MCF 10A (cell line): Measurements from ENCODE around the gene PRR12. TPM values are rescaled to one million over a fixed set of nuclear protein-coding genes. Genes with fewer than 3 reads are reported as not detected.
A peak's percentile ranks its signal among the peaks of the same experiment; 100 is the strongest.

Experiments used
- BruUV-seq: library from RNA; stranded (reverse); fragments of 400-500 nt; replicated peaks from 2 replicates; lab custom pipeline; 2021; lab: Mats Ljungman, UMichigan
- CTCF ChIA-PET: fragments of 300-600 bp; sonication (Branson Sonifier 250); formaldehyde crosslinking; extraction: SDS; loops from one replicate; lab custom pipeline; 2021; ENCODE audit warnings: antibody characterized with exemption, inconsistent platforms; lab: Yijun Ruan, JAX
- POLR2A ChIA-PET: fragments of 300-600, 350-650 bp; sonication (Branson Sonifier 250); formaldehyde crosslinking; extraction: SDS; loops from one replicate; lab custom pipeline; 2020; ENCODE audit warnings: antibody characterized with exemption, inconsistent platforms; lab: Yijun Ruan, JAX
- DNase-seq: peaks from one replicate; pipeline ENCODE4 v3.0.0-alpha.2; 2018; ENCODE audit not compliant: unreplicated experiment
- H3K27ac Mint-ChIP-seq: one replicate; pipeline ENCODE4 v1.8.0; 2022; ENCODE audit warnings: mild to moderate bottlenecking, low read depth, mixed read lengths; ENCODE audit not compliant: unreplicated experiment
- H3K27me3 Mint-ChIP-seq: one replicate; pipeline ENCODE4 v1.8.0; 2022; ENCODE audit warnings: mixed read lengths; ENCODE audit not compliant: insufficient read depth, unreplicated experiment
- H3K36me3 Mint-ChIP-seq: one replicate; pipeline ENCODE4 v1.8.0; 2022; ENCODE audit warnings: mild to moderate bottlenecking, moderate library complexity, mixed read lengths; ENCODE audit not compliant: insufficient read depth, unreplicated experiment
- H3K4me1 Mint-ChIP-seq: one replicate; pipeline ENCODE4 v1.8.0; 2022; ENCODE audit warnings: mixed read lengths; ENCODE audit not compliant: insufficient read depth, unreplicated experiment
- H3K4me3 Mint-ChIP-seq: one replicate; pipeline ENCODE4 v1.8.0; 2022; ENCODE audit warnings: mild to moderate bottlenecking, moderate library complexity, mixed read lengths; ENCODE audit not compliant: unreplicated experiment
- H3K9me3 Mint-ChIP-seq: one replicate; pipeline ENCODE4 v1.8.0; 2022; ENCODE audit warnings: mixed read lengths; ENCODE audit not compliant: unreplicated experiment
- intact Hi-C: fragments of 100-400 bp; cut with micrococcal nuclease; formaldehyde crosslinking; loops from 2 replicates; pipeline ENCODE4 v1.14.1; 2022
- total RNA-seq: library from RNA; stranded (reverse); gene quantifications from 2 replicates; pipeline ENCODE4 v1.2.3, GENCODE V29; 2022
- TF ChIP-seq, protein P1 (sequence below): fragments of 200-600 bp; IDR thresholded peaks from one replicate; pipeline ENCODE4 v1.8.0; 2022; ENCODE audit warnings: antibody characterized with exemption, mild to moderate bottlenecking; ENCODE audit not compliant: unreplicated experiment

The PRR12 gene
- total RNA-seq, 1 experiment from 2014 or later: 19.0 TPM

DNA sequence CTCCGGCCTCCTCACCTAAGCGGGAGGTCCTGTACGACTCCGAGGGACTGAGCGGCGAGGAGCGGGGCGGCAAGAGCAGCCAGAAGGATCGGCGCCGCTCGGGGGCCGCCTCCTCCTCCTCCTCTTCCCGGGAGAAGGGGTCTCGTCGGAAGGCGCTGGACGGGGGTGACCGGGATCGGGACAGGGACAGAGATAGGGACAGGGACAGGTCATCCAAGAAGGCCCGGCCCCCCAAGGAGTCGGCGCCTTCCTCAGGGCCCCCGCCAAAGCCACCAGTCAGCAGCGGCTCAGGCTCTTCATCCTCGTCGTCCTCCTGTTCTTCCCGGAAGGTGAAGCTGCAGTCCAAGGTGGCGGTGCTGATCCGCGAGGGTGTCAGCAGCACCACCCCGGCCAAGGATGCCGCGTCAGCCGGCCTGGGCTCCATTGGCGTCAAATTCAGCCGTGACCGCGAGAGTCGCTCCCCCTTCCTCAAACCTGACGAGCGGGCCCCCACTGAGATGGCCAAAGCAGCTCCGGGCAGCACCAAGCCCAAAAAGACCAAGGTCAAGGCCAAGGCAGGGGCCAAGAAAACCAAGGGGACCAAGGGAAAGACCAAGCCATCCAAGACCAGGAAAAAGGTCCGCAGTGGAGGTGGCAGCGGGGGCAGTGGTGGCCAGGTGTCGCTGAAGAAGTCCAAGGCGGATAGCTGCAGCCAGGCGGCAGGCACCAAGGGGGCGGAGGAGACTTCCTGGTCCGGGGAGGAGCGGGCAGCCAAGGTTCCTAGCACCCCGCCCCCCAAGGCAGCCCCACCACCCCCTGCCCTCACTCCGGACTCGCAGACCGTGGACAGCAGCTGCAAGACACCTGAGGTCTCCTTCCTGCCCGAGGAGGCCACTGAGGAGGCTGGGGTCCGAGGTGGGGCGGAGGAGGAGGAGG is 61.8 kb downstream of the PRR12 start:
- intact Hi-C loops: no loop called here
- peaks cover 74% of the 10 kb centered on the region for H3K36me3 Mint-ChIP-seq

DNA sequence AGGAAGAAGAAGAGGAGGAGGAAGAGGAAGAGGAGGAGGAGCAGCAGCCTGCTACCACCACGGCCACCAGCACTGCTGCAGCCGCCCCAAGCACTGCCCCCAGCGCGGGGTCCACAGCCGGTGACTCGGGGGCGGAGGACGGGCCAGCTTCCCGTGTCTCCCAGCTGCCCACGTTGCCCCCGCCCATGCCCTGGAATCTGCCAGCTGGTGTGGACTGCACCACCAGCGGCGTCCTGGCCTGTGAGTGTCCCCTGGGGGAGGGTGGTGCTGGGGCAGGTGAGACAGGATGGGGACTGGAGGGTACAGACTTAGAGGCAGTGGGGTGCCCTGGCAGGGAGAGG is 62.5 kb downstream of the PRR12 start:
- H3K27ac Mint-ChIP-seq: no peak overlapping the region
- peaks cover 68% of the 10 kb centered on the region for H3K36me3 Mint-ChIP-seq
- H3K27me3 Mint-ChIP-seq: no peaks in the 10 kb centered on the region
- TF ChIP-seq, protein P1, sequence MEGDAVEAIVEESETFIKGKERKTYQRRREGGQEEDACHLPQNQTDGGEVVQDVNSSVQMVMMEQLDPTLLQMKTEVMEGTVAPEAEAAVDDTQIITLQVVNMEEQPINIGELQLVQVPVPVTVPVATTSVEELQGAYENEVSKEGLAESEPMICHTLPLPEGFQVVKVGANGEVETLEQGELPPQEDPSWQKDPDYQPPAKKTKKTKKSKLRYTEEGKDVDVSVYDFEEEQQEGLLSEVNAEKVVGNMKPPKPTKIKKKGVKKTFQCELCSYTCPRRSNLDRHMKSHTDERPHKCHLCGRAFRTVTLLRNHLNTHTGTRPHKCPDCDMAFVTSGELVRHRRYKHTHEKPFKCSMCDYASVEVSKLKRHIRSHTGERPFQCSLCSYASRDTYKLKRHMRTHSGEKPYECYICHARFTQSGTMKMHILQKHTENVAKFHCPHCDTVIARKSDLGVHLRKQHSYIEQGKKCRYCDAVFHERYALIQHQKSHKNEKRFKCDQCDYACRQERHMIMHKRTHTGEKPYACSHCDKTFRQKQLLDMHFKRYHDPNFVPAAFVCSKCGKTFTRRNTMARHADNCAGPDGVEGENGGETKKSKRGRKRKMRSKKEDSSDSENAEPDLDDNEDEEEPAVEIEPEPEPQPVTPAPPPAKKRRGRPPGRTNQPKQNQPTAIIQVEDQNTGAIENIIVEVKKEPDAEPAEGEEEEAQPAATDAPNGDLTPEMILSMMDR: no peak
- intact Hi-C loops: no loop called here
- ChIA-PET POLR2A (interaction anchor here (1.0 kb wide), 1 partner anchor 10 kb away, joined by 3 read pairs; no protein-coding TSS in a partner anchor), CTCF (no interaction called here)
- H3K9me3 Mint-ChIP-seq: no peaks in the 10 kb centered on the region
- no peaks in the 10 kb centered on the region for H3K4me1 Mint-ChIP-seq
- no peak overlapping the region for H3K4me3 Mint-ChIP-seq
- DNase-seq: no peak
- no TSS peak for BruUV-seq

More for the DNA sequence above, 61.8 kb downstream of the PRR12 start:
- BruUV-seq: TSS peak; percentile 29
- H3K4me3 Mint-ChIP-seq: no peak overlapping the region
- H3K9me3 Mint-ChIP-seq: no peaks in the 10 kb centered on the region
- H3K27ac Mint-ChIP-seq: no peak overlapping the region
- ChIA-PET POLR2A (no interaction called here), CTCF (no interaction called here)
- TF ChIP-seq, protein P1: no peak
- H3K4me1 Mint-ChIP-seq: no peaks in the 10 kb centered on the region
- DNase-seq: no peak
- no peaks in the 10 kb centered on the region for H3K27me3 Mint-ChIP-seq

DNA sequence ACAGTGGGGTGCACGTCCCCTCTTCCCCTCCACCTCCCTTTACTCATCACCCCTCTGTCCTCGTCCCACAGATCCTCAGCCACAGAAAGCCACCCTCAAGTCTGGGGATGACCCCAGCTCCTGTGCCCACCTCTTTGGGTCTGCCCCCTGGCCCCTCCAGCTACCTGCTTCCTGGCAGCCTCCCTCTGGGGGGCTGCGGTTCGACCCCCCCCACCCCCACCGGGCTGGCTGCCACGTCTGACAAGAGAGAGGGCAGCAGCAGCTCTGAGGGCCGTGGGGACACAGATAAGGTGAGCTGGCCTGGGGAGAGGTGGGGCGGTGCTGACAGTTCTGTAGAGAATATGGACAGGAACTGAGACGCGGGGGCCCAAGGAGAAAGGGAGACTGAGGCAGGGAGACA is 63.6 kb downstream of the PRR12 start:
- H3K4me3 Mint-ChIP-seq: no peak overlapping the region
- TF ChIP-seq, protein P1: no peak
- H3K4me1 Mint-ChIP-seq: no peaks in the 10 kb centered on the region
- ChIA-PET CTCF (interaction anchor here (1.1 to 1.8 kb wide), 2 partner anchors 18 to 21 kb away, joined by 5 to 7 read pairs; no protein-coding TSS in a partner anchor), POLR2A (interaction anchor here (1.9 to 11.4 kb wide), 3 partner anchors 9 to 13 kb away, joined by 4 to 167 read pairs (median 6); partner anchors contain the start of genes BCL2L12, IRF3, RRAS and SCAF1)
- BruUV-seq: no TSS peak
- DNase-seq: no peak
- H3K9me3 Mint-ChIP-seq: no peaks in the 10 kb centered on the region
- peak overlapping the region; percentile 66 for H3K27ac Mint-ChIP-seq
- no peaks in the 10 kb centered on the region for H3K27me3 Mint-ChIP-seq
- peaks cover 58% of the 10 kb centered on the region for H3K36me3 Mint-ChIP-seq
- intact Hi-C loops: no loop called here
